IPS-20b (cell line): ENCODE measurements around the gene COL25A1.

Source experiments
- H3K27ac ChIP-seq: one replicate; pipeline ENCODE4 v1.5.1; 2013; ENCODE audit warnings: low read length
- H3K27me3 ChIP-seq: 2 replicates; pipeline ENCODE4 v1.6.1; 2013; ENCODE audit warnings: mild to moderate bottlenecking, low read length, inconsistent platforms; ENCODE audit not compliant: insufficient read depth
- H3K36me3 ChIP-seq: 2 replicates; pipeline ENCODE4 v1.6.1; 2013; ENCODE audit warnings: low read depth, mild to moderate bottlenecking, inconsistent platforms, low read length, moderate library complexity; ENCODE audit not compliant: insufficient read depth
- H3K4me1 ChIP-seq: 2 replicates; pipeline ENCODE4 v1.6.1; 2013; ENCODE audit warnings: mild to moderate bottlenecking, control low read depth, inconsistent platforms, low read length, moderate library complexity; ENCODE audit not compliant: insufficient read depth
- H3K4me3 ChIP-seq: 2 replicates; pipeline ENCODE4 v1.5.1; 2013; ENCODE audit warnings: mild to moderate bottlenecking, low read length, inconsistent platforms
- H3K9ac ChIP-seq: 2 replicates; pipeline ENCODE4 v1.6.1; 2013; ENCODE audit warnings: low read depth, mild to moderate bottlenecking, inconsistent platforms, low read length, moderate library complexity
- H3K9me3 ChIP-seq: 2 replicates; pipeline ENCODE4 v1.6.1; 2013; ENCODE audit warnings: mild to moderate bottlenecking, low read depth, low read length, inconsistent platforms; ENCODE audit not compliant: insufficient read depth

Gene COL25A1

GRCh38 chr4:109163493-109163892 lies 139.0 kb downstream of the COL25A1 start:
- H3K9ac ChIP-seq = no peak overlapping the region
- no peaks in the 10 kb centered on the region for H3K36me3 ChIP-seq
- H3K27ac ChIP-seq = no peak overlapping the region
- no peaks in the 10 kb centered on the region for H3K9me3 ChIP-seq
- H3K27me3 ChIP-seq = no peaks in the 10 kb centered on the region
- no peak overlapping the region for H3K4me3 ChIP-seq
- H3K4me1 ChIP-seq = peaks cover 12% of the 10 kb centered on the region; the same call in 1 of the 2 replicates

GRCh38 chr4:109162759-109163158 lies 139.7 kb downstream of the COL25A1 start:
- Histone ChIP-seq H3K27me3 (no peaks in the 10 kb centered on the region), H3K4me1 (peaks cover 12% of the 10 kb centered on the region; the same call in 1 of the 2 replicates), H3K9me3 (no peaks in the 10 kb centered on the region), H3K36me3 (no peaks in the 10 kb centered on the region), H3K4me3 (no peak overlapping the region), H3K27ac (no peak overlapping the region), H3K9ac (no peak overlapping the region)

- H3K36me3 ChIP-seq = no peaks in the 10 kb centered on the region
- no peak overlapping the region for H3K9ac ChIP-seq
- no peak overlapping the region for H3K4me3 ChIP-seq
- no peaks in the 10 kb centered on the region for H3K9me3 ChIP-seq
- no peak overlapping the region for H3K27ac ChIP-seq
- no peaks in the 10 kb centered on the region for H3K27me3 ChIP-seq
- peaks cover 12% of the 10 kb centered on the region; the same call in 1 of the 2 replicates for H3K4me1 ChIP-seq
Observed at GRCh38 chr4:109160494-109160893, 142.0 kb downstream of the COL25A1 start.

- H3K4me1 ChIP-seq = no peaks in the 10 kb centered on the region
- no peaks in the 10 kb centered on the region for H3K9me3 ChIP-seq
- H3K4me3 ChIP-seq = no peak overlapping the region
- no peak overlapping the region for H3K9ac ChIP-seq
- H3K27me3 ChIP-seq = no peaks in the 10 kb centered on the region
- no peak overlapping the region for H3K27ac ChIP-seq
- H3K36me3 ChIP-seq = no peaks in the 10 kb centered on the region
Observed at GRCh38 chr4:109157696-109158095, 144.8 kb downstream of the COL25A1 start.

- Histone ChIP-seq H3K9ac (no peak overlapping the region), H3K27ac (no peak overlapping the region), H3K27me3 (no peaks in the 10 kb centered on the region), H3K36me3 (no peaks in the 10 kb centered on the region), H3K4me1 (no peaks in the 10 kb centered on the region), H3K4me3 (no peak overlapping the region), H3K9me3 (no peaks in the 10 kb centered on the region)
Observed at GRCh38 chr4:109157205-109157604, 145.3 kb downstream of the COL25A1 start.

- Histone ChIP-seq H3K4me3 (no peak overlapping the region), H3K9me3 (no peaks in the 10 kb centered on the region), H3K27ac (no peak overlapping the region), H3K36me3 (no peaks in the 10 kb centered on the region), H3K9ac (no peak overlapping the region), H3K27me3 (no peaks in the 10 kb centered on the region), H3K4me1 (no peaks in the 10 kb centered on the region)
Observed at GRCh38 chr4:109156356-109156755, 146.1 kb downstream of the COL25A1 start.

GRCh38 chr4:109155682-109156283 lies 146.7 kb downstream of the COL25A1 start:
- H3K9me3 ChIP-seq = no peaks in the 10 kb centered on the region
- no peaks in the 10 kb centered on the region for H3K36me3 ChIP-seq
- H3K27me3 ChIP-seq = no peaks in the 10 kb centered on the region
- H3K4me3 ChIP-seq = no peak overlapping the region
- H3K4me1 ChIP-seq = no peaks in the 10 kb centered on the region
- H3K9ac ChIP-seq = no peak overlapping the region
- H3K27ac ChIP-seq = no peak overlapping the region

- Histone ChIP-seq H3K9ac (no peak overlapping the region), H3K9me3 (no peaks in the 10 kb centered on the region; the same call in 1 of the 2 replicates), H3K27ac (no peak overlapping the region), H3K4me1 (no peaks in the 10 kb centered on the region), H3K36me3 (no peaks in the 10 kb centered on the region), H3K4me3 (no peak overlapping the region), H3K27me3 (no peaks in the 10 kb centered on the region)
Observed at GRCh38 chr4:109155084-109155483, 147.4 kb downstream of the COL25A1 start.

- no peak overlapping the region for H3K4me3 ChIP-seq
- no peaks in the 10 kb centered on the region; the same call in 1 of the 2 replicates for H3K9me3 ChIP-seq
- no peaks in the 10 kb centered on the region for H3K36me3 ChIP-seq
- H3K4me1 ChIP-seq = no peaks in the 10 kb centered on the region
- H3K27me3 ChIP-seq = no peaks in the 10 kb centered on the region
- no peak overlapping the region for H3K9ac ChIP-seq
- no peak overlapping the region for H3K27ac ChIP-seq
Observed at GRCh38 chr4:109154424-109154823, 148.0 kb downstream of the COL25A1 start.

- Histone ChIP-seq H3K9me3 (no peaks in the 10 kb centered on the region; the same call in 1 of the 2 replicates), H3K9ac (no peak overlapping the region), H3K27ac (no peak overlapping the region), H3K27me3 (no peaks in the 10 kb centered on the region), H3K4me3 (no peak overlapping the region), H3K4me1 (peaks cover 5% of the 10 kb centered on the region; the same call in 1 of the 2 replicates), H3K36me3 (no peaks in the 10 kb centered on the region)
Observed at GRCh38 chr4:109149836-109150235, 152.6 kb downstream of the COL25A1 start.

GRCh38 chr4:109148577-109149075 lies 153.8 kb downstream of the COL25A1 start:
- H3K27ac ChIP-seq = no peak overlapping the region
- H3K4me3 ChIP-seq = no peak overlapping the region
- H3K27me3 ChIP-seq = no peaks in the 10 kb centered on the region
- no peaks in the 10 kb centered on the region for H3K36me3 ChIP-seq
- no peaks in the 10 kb centered on the region; the same call in 1 of the 2 replicates for H3K9me3 ChIP-seq
- peaks cover 5% of the 10 kb centered on the region; the same call in 1 of the 2 replicates for H3K4me1 ChIP-seq
- no peak overlapping the region for H3K9ac ChIP-seq

GRCh38 chr4:109147135-109147534 lies 155.3 kb downstream of the COL25A1 start:
- Histone ChIP-seq H3K9me3 (no peaks in the 10 kb centered on the region; the same call in 1 of the 2 replicates), H3K4me1 (peaks cover 5% of the 10 kb centered on the region; the same call in 1 of the 2 replicates), H3K36me3 (no peaks in the 10 kb centered on the region), H3K4me3 (no peak overlapping the region), H3K27ac (no peak overlapping the region), H3K27me3 (no peaks in the 10 kb centered on the region), H3K9ac (no peak overlapping the region)
